GM12865 (cell line): Measurements from ENCODE around the gene MKNK1.

Experiments used
- DNase-seq: peaks from one replicate; pipeline ENCODE4 v3.0.0; 2010; ENCODE audit warnings: low read depth
- H3K4me3 ChIP-seq: 2 replicates; pipeline ENCODE4 v1.5.1; 2011; ENCODE audit warnings: mild to moderate bottlenecking, low read depth, low read length, control low read depth
- TF ChIP-seq, protein P1 (sequence below): IDR thresholded peaks from 2 replicates; pipeline ENCODE4 v1.5.1; 2011; ENCODE audit warnings: low read length, control low read depth, low read depth, inconsistent platforms; ENCODE audit not compliant: insufficient read depth; ENCODE audit errors: missing control alignments

The MKNK1 gene

DNA sequence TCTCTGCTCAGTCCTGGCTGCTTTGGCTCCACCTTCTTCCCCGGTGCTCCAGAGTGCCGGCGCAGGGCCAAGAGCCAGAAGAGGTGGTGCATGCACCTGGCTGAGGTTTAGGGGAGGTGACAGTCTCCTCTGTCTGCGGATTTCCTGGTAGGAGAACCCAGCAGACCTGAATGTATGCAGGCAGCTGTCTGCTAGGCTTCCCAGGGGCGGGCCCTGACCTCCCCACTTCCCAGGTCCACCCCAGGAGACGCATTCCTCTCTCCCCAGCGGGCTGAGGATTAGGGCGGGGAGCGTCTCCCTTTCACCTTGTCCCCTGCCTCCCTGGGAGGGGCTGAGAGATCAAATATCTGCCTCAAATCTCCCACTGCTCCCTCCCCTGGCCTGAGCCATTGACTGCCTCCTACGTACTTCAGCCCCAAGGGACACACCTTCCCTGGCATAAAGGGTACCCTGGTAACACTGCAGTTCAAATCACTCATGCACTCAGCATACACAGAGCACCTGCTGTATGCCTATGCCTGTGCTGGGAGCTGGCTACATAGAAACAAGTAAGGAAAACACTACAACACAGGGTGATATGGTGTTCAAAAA is 87.0 kb downstream of the MKNK1 start:
- H3K4me3 ChIP-seq, result no peak overlapping the region
- TF ChIP-seq, protein P1, sequence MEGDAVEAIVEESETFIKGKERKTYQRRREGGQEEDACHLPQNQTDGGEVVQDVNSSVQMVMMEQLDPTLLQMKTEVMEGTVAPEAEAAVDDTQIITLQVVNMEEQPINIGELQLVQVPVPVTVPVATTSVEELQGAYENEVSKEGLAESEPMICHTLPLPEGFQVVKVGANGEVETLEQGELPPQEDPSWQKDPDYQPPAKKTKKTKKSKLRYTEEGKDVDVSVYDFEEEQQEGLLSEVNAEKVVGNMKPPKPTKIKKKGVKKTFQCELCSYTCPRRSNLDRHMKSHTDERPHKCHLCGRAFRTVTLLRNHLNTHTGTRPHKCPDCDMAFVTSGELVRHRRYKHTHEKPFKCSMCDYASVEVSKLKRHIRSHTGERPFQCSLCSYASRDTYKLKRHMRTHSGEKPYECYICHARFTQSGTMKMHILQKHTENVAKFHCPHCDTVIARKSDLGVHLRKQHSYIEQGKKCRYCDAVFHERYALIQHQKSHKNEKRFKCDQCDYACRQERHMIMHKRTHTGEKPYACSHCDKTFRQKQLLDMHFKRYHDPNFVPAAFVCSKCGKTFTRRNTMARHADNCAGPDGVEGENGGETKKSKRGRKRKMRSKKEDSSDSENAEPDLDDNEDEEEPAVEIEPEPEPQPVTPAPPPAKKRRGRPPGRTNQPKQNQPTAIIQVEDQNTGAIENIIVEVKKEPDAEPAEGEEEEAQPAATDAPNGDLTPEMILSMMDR, result no peak
- no peak for DNase-seq

DNA sequence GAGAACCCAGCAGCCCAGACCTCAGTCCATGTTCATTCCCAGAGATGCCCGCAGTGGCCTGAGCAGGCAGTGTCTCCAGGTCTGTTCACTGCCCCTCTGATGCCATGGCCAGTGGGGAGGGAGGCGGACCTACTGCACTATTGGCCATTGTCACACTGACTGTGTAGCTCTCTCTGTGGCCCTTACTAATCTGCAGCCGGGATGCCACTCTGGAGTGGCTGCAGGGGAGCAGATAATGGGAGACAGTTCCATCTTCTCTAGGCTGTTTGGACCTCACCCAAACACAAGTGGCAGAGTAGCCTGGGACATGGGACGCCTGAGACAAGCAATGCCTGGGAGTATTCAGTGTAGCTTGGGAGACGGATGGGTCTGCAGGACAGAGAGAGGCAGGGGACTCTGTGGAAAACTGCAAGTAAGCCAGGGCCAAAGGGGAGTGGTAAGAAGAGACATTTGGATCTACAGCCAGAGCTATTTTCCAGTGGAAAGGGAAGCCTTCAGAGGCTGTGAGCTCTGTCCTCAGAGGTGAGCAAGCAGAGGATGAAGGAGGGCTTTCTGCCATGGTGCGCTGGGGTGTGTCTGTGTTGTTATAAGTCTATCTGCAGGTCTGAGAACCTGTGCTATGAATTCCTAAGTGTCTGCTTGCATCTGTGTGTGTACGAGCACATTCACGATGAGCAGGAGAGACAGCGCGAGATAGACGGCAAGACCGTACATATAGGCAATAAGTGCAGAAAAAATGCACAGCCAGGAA is 87.7 kb downstream of the MKNK1 start:
- no peak overlapping the region for H3K4me3 ChIP-seq

DNA sequence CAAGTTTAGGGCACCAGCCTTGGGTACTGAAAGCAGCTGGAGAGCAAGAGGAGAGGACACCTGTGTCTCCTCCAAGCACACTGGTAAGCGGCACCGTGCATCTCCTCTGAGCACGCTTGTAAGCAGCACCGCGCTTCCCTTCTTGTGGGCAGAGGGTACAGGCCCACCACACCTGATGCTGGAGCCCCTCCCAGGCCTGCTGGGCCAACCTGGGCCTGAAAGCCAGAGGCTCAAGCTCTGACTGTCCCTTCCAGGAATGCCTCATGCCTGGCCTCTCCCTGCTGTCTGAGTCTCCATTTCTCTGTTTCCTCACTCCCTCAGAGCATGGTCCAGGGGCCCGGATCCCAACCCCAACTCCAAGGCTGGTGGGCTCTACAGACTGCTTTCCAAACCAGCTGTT is 88.5 kb downstream of the MKNK1 start:
- no peak for DNase-seq
- H3K4me3 ChIP-seq, result no peak overlapping the region
- TF ChIP-seq, protein P1, result no peak

More for the DNA sequence above, 87.7 kb downstream of the MKNK1 start:
- DNase-seq, result no peak
- TF ChIP-seq, protein P1, result no peak

DNA sequence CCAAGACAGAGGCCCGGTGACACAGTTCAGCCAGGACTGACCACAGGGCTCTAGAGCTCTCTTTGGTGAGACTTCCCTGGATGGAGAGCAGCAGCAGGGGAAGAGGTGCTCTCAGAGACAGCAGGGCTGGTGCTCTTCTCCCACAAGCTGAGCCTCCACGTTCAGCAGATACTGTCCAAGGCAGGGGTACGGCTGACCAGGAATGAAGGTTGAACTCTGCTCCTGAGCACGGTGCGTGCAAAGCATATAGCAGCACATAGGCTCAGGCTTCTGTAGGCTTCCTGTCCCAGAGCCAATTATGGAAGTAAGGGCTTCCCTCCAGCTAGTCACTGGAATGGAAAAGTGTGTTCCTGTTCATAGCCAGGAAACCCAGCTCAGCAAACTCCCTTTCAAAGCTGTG is 90.5 kb downstream of the MKNK1 start:
- no peak for DNase-seq
- H3K4me3 ChIP-seq, result no peak overlapping the region
- TF ChIP-seq, protein P1, result no peak

DNA sequence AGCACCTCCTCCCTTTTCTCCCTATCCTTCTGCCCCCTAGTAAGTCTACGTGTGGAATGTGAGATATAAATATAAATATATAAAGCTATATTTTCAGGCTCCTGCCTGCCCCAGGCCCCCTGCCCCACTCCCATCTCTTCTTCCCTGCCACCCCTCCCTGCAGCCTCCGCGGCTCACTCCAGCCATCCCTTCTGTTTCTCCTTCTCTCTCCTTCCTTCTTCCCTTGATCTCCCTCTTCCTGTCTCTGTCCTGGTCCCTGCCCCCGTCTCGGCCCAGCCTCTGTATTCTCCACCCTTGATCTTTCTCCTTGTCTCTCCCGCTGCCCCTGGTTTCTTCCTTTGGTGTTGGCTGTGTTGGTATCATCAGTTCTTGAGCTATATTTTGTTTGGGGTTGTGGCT is 91.3 kb downstream of the MKNK1 start:
- DNase-seq, result no peak
- no peak overlapping the region for H3K4me3 ChIP-seq
- TF ChIP-seq, protein P1, result no peak

DNA sequence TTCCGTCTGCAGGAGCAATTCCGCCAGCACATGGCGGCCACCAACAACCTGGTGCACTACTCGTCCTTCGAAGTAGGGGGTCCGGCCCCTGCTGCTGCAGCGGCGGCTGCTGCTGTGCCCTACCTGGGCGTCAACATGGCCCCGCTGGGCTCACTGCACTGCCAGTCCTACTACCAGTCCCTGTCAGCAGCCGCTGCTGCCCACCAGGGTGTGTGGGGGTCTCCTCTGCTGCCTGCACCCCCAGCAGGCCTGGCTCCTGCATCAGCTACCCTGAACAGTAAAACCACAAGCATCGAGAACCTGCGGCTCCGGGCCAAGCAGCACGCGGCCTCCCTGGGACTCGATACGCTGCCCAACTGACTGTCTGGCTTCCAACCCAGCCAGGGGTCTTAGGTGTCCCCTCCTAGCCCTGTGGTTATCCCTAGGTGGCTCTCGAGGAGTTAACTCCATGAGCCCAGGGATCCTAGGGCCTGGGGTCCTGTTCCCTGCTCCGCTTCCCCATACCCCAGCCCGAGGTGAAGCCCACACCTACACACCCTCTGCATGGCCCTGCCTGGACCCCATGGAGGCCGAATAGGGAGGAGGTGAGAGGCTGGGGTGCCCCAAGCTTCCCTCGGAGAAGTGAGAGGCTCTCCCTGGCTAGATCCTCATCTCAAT is 91.8 kb downstream of the MKNK1 start:
- no peak for DNase-seq
- no peak overlapping the region for H3K4me3 ChIP-seq
- TF ChIP-seq, protein P1, result no peak
